ENCODE results near the gene TAP2. TPM values are rescaled to one million over a fixed set of nuclear protein-coding genes. Genes with fewer than 3 reads are reported as not detected.
"Not testable (repeated sequence)": the region's sequence is repeated elsewhere in the genome, so short reads cannot be mapped to it uniquely, and the experiment has no call there.

Gene TAP2
- total and polyA plus RNA-seq, 5 donors: 11.2 to 23.3 (median 20.4) TPM

DNA sequence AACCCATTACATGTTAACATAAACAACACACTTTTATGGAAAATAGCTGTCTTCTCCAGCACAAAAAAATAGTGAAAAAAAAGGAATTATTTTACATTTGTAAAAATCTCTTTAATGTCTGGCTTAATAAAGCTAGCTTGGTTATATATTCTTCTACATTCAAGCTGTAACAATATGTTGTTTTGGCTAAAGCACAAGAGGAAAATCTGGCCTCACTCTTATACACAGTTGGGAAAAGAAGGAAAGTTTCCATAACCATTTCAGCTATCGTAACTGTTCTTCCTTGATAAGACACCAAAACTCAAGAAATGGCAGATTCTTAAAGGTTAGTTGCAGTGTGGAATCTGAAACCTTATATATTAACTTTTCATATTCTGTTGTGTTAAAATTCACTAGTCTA lies 29.4 kb downstream of the TAP2 start:
- H3K4me3 ChIP-seq (ENCODE audit: low read length): no peak overlapping the region
- intact Hi-C loops (cut with DNase I): no loop called here

DNA sequence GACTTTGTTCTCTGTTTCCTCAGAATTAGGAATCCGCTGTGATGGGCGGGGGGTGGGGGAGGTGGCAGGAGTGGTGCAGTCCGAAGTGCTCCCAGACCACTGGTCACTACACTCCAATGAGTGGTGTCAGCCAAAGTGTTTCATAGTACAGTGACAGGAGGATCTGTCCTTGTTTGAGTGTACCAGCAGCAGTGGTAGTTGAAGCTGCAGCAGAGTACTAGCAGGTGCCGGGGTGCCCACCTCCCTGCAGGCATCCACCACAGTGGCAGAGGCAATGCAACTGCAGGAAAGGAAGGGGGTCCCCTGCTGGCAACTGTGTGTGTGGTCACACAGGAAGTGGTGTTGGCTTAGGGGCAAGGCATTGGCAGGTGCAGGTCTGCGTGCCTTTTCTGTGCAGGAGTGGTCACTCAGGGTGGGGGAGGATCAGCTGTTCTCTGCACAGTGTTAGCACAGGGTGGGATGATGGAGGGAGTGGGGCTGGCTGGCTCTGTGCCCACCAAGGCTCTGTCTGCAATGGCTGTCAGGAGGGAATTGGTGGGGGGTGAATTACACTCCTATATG lies 31.4 kb downstream of the TAP2 start:
- Histone ChIP-seq H3K4me1 (ENCODE audit: control insufficient read depth, insufficient read depth, low read length) (no peaks in the 10 kb centered on the region), H3K27ac (ENCODE audit: low read length) (no peak overlapping the region), H3K9me3 (ENCODE audit: control insufficient read depth, low read length) (no peaks in the 10 kb centered on the region), H3K4me3 (ENCODE audit: low read length) (no peak overlapping the region), H3K27me3 (ENCODE audit: control insufficient read depth, insufficient read depth) (no peaks in the 10 kb centered on the region)
- DNase-seq (peak in 1 of 3 donors; percentile 32), ATAC-seq (no peak)
- intact Hi-C loops (cut with DNase I): no loop called here
- 77% methylated on average over 5 of the region's 5 CpGs for WGBS

More for the DNA sequence above, 29.4 kb downstream of the TAP2 start:
- WGBS: 36% methylated on average over 1 of the region's 1 CpG
- no peak for DNase-seq
- Histone ChIP-seq H3K27me3 (ENCODE audit: control insufficient read depth, insufficient read depth) (no peaks in the 10 kb centered on the region), H3K27ac (ENCODE audit: low read length) (no peak overlapping the region), H3K9me3 (ENCODE audit: control insufficient read depth, low read length) (no peaks in the 10 kb centered on the region), H3K4me1 (ENCODE audit: control insufficient read depth, insufficient read depth, low read length) (no peaks in the 10 kb centered on the region)
- no peak for ATAC-seq

DNA sequence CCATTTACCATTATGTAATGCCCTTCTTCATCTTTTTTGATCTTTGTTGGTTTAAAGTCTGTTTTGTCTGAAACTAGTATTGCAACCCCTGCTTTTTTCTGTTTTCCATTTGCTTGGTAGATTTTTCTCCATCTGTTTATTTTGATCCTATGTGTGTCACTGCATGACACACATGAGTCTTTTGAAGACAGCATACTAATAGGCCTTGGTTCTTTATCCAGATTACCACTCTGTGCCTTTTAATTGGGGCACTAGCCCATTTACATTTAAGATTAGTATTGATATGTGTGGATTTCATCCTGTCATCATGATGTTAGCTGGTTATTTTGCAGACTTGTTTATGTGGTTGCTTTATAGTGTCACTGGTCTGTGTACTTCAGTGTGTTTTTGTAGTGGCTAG lies 33.1 kb downstream of the TAP2 start:
- ATAC-seq; H3K27ac ChIP-seq (ENCODE audit: low read length); H3K4me3 ChIP-seq (ENCODE audit: low read length); intact Hi-C loops (cut with DNase I); H3K27me3 ChIP-seq (ENCODE audit: control insufficient read depth, insufficient read depth); DNase-seq; H3K9me3 ChIP-seq (ENCODE audit: control insufficient read depth, low read length); H3K4me1 ChIP-seq (ENCODE audit: control insufficient read depth, insufficient read depth, low read length): not testable (repeated sequence)

DNA sequence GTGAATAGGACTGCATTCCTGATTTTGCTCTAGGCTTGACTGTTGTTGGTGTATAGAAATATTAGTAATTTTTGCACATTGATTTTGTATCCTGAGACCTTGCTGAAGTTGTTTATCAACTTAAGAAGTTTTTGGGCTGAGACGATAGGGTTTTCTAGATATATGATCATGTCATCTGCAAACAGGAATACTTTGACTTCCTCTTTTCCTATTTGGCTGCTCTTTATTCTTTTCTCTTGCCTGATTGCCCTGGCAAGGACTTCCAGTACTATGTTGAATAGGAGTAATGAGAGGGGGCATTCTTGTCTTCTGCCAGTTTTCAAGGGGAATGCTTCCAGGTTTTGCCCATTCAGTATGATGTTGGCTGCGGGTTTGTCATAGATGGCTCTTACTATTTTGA lies 35.1 kb downstream of the TAP2 start:
- ATAC-seq (no peak), DNase-seq (no peak)
- Histone ChIP-seq H3K9me3 (ENCODE audit: control insufficient read depth, low read length) (no peaks in the 10 kb centered on the region), H3K27me3 (ENCODE audit: control insufficient read depth, insufficient read depth) (no peaks in the 10 kb centered on the region), H3K4me3 (ENCODE audit: low read length) (no peak overlapping the region), H3K27ac (ENCODE audit: low read length) (no peak overlapping the region), H3K4me1 (ENCODE audit: control insufficient read depth, insufficient read depth, low read length) (no peaks in the 10 kb centered on the region)
- intact Hi-C loops (cut with DNase I): no loop called here
- 59% methylated on average over 2 of the region's 2 CpGs for WGBS

DNA sequence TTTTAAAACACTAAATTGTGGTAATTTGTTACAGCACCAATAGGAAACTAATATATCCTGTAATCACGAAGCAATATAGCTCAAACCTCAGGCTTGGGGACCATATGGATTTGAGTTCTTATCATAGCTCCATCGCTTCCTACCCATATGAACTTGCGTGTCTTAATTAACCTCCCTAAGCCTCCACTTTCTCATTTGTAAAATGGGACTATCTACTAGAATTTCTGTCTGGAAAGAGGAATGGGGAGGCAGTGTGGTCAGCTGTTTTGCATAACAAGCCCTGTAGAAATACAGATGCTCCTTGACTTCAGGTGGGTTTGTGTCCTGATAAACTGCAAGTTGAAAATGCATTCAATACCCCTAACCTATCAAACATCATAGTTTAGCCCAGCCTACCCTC lies 38.8 kb downstream of the TAP2 start:
- Histone ChIP-seq H3K27me3 (ENCODE audit: control insufficient read depth, insufficient read depth) (no peaks in the 10 kb centered on the region), H3K27ac (ENCODE audit: low read length) (no peak overlapping the region), H3K4me1 (ENCODE audit: control insufficient read depth, insufficient read depth, low read length) (no peaks in the 10 kb centered on the region), H3K9me3 (ENCODE audit: control insufficient read depth, low read length) (no peaks in the 10 kb centered on the region), H3K4me3 (ENCODE audit: low read length) (no peak overlapping the region)
- intact Hi-C loops (cut with DNase I): loop anchor here (5.0 to 10.0 kb wide), 2 partner anchors 385 to 387 kb away; no protein-coding TSS in a partner anchor
- DNase-seq (no peak), ATAC-seq (no peak)
- WGBS: 78% methylated on average over 3 of the region's 3 CpGs

DNA sequence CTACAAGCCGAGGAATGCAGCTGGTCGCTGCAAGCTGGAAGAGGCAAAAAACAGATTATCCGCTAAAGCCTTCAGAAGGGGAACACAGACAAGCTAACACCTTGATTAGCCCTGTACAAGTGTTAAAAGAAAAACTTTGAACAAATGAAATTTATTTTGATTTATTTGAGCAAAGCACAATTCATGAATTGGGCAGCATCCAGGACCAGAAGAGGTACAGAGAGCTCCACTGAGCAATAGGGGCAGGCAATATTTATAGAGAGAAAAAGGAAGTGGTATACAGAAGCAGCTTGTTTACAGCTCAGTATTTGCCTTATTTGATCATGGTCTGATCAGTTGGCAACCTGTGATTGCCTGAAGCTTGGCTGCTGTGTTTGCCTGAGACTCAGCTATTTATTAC lies 39.4 kb downstream of the TAP2 start:
- intact Hi-C loops (cut with DNase I): loop anchor here (5.0 to 10.0 kb wide), 2 partner anchors 384 to 387 kb away; no protein-coding TSS in a partner anchor
- DNase-seq (no peak), ATAC-seq (no peak)
- no peak overlapping the region for H3K27ac ChIP-seq (ENCODE audit: low read length)
- 95% methylated on average over 3 of the region's 3 CpGs for WGBS
- no peak overlapping the region for H3K4me3 ChIP-seq (ENCODE audit: low read length)
- H3K4me1 ChIP-seq (ENCODE audit: control insufficient read depth, insufficient read depth, low read length): no peaks in the 10 kb centered on the region
- no peaks in the 10 kb centered on the region for H3K27me3 ChIP-seq (ENCODE audit: control insufficient read depth, insufficient read depth)
- no peaks in the 10 kb centered on the region for H3K9me3 ChIP-seq (ENCODE audit: control insufficient read depth, low read length)

DNA sequence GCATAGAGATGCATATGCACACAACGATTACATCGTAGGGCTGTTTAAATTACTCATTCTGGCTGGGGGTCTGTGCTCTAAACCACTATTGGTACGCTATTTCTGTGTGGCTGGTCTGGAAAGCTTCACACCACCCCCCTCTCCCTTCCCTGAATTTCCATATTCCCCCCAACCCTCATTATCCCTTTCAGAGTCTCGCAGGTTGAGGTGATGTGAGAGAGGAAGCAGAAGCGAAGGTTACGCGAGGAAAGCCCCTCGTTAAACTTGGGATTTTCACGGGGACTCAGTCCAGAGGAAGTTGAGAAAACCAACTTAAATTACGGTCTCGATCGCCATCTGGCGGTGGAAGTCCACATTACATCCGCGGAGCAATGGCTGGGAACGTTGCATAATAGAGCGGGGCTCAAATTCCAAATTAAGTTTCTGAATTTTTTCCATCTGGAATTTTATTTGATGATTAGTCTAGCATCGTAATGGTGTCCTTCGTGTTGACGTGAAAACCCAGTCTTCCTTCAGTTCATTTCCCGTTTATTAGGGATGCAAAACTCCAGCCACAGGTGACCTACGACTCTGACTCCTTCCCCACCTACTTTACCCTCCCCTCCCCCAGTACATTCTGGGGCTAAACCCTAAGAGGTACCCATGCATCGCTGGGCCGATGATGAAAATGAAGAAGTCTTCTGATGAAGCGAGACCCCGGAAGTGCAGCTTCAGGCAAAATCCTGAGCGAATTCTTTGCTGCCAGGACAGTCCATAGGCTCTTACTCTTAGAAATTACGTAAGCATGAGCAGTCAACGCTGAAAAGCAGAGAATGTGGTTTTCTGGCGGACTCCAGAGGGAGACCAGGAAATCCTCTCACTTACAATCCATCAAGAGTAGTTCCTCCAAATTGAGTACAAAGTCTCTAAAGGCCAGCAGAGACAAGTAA lies 41.4 kb downstream of the TAP2 start:
- no peaks in the 10 kb centered on the region for H3K27me3 ChIP-seq (ENCODE audit: control insufficient read depth, insufficient read depth)
- H3K9me3 ChIP-seq (ENCODE audit: control insufficient read depth, low read length): no peaks in the 10 kb centered on the region
- ATAC-seq (peak; percentile 80 to 84), DNase-seq (peak; percentile 67 to 90 (median 85))
- H3K4me3 ChIP-seq (ENCODE audit: low read length): peak overlapping the region; percentile 19
- H3K4me1 ChIP-seq (ENCODE audit: control insufficient read depth, insufficient read depth, low read length): no peaks in the 10 kb centered on the region
- no peak overlapping the region for H3K27ac ChIP-seq (ENCODE audit: low read length)
- intact Hi-C loops (cut with DNase I): loop anchor here (5.0 to 10.0 kb wide), 2 partner anchors 382 to 385 kb away; no protein-coding TSS in a partner anchor
- 10% methylated on average over 30 of the region's 30 CpGs for WGBS

DNA sequence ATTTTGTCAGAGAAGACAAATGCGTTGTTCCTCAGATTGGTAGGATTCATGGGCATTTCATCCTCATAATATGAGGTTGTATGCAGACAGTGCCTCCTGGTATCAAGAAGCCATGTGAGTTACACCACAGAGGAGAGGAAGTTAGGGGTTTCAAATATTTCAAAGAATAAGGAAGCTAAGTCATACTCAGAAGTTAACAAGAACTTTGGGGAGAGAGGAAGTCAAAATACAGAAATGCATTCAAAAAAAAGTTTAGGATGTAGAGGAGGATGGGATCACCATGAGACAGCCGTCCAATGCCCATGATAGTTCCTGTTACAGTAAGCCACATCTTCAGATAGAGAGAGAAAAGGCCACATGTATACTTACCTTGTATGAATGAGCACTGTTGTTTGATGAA lies 44.0 kb downstream of the TAP2 start:
- DNase-seq: no peak
- intact Hi-C loops (cut with DNase I): loop anchor here in 1 of 4 donors (10.0 kb wide), 1 partner anchor 380 kb away; no protein-coding TSS in a partner anchor
- no peak for ATAC-seq
- Histone ChIP-seq H3K9me3 (ENCODE audit: control insufficient read depth, low read length) (no peaks in the 10 kb centered on the region), H3K27ac (ENCODE audit: low read length) (no peak overlapping the region), H3K27me3 (ENCODE audit: control insufficient read depth, insufficient read depth) (no peaks in the 10 kb centered on the region), H3K4me3 (ENCODE audit: low read length) (no peak overlapping the region), H3K4me1 (ENCODE audit: control insufficient read depth, insufficient read depth, low read length) (no peaks in the 10 kb centered on the region)
- WGBS: 72% methylated on average over 2 of the region's 2 CpGs

DNA sequence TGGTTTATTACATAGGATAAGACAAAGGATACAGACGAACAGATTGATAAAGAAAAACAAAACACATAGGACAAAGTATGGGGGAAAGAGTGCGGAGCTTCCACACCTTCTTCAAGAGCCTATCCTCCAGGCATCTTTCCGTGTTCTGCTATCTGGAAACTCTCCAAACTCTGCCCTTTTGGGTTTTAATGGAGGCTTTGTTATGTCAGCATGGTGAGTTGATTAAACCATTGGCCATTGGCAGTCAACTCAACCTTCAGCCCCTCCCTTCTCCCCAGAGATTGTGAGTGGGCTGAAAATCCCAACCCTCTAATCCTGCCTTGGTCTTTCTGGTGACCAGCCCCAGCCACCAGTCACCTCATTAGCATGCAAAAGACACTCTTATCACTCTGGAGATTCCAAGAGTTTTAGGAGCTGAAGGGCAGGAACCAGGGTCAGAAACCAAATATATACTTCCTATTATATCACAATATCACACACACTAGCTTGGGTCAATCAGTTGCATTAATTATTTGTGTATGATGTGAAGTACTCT lies 45.6 kb downstream of the TAP2 start:
- H3K4me3 ChIP-seq (ENCODE audit: low read length): no peak overlapping the region
- no peaks in the 10 kb centered on the region for H3K27me3 ChIP-seq (ENCODE audit: control insufficient read depth, insufficient read depth)
- intact Hi-C loops (cut with DNase I): loop anchor here in 1 of 4 donors (10.0 kb wide), 1 partner anchor 378 kb away; no protein-coding TSS in a partner anchor
- ATAC-seq: no peak
- H3K27ac ChIP-seq (ENCODE audit: low read length): no peak overlapping the region
- no peak for DNase-seq
- WGBS: 66% methylated on average over 3 of the region's 3 CpGs
- H3K4me1 ChIP-seq (ENCODE audit: control insufficient read depth, insufficient read depth, low read length): no peaks in the 10 kb centered on the region
- H3K9me3 ChIP-seq (ENCODE audit: control insufficient read depth, low read length): no peaks in the 10 kb centered on the region

DNA sequence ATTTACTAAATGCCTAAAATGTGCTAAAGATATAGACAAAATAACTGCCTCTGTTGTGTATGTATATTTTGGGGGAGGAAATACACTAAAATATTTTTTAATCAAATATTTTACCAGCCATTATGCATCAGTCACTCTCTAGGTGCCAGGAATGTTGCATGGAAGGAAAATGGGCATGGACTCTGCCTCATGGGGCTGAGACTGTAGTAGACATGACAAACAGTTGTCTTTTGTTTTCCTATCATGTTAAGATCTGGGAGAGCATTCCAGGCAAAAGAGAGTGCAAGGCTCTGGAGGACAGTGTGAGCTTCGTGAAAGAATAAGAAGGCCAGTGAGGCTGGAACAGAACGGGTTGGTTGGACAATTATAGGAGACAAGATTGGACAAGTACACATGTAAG lies 48.2 kb downstream of the TAP2 start:
- Histone ChIP-seq H3K9me3 (ENCODE audit: control insufficient read depth, low read length) (no peaks in the 10 kb centered on the region), H3K27me3 (ENCODE audit: control insufficient read depth, insufficient read depth) (no peaks in the 10 kb centered on the region), H3K27ac (ENCODE audit: low read length) (no peak overlapping the region), H3K4me1 (ENCODE audit: control insufficient read depth, insufficient read depth, low read length) (no peaks in the 10 kb centered on the region), H3K4me3 (ENCODE audit: low read length) (no peak overlapping the region)
- intact Hi-C loops (cut with DNase I): loop anchor here in 1 of 4 donors (10.0 kb wide), 1 partner anchor 376 kb away; no protein-coding TSS in a partner anchor
- WGBS: 59% methylated on average over 2 of the region's 2 CpGs
- DNase-seq (no peak), ATAC-seq (no peak)

All from right cardiac atrium (tissue), 5 donors.